HG03280 (cell line): Measurements from ENCODE around the gene GABRB1.

Experiments
- ATAC-seq: cut with Tn5 transposase; IDR thresholded peaks from one replicate; pipeline ENCODE4 v1.9.1; 2021; ENCODE audit warnings: mild to moderate bottlenecking, moderate library complexity; ENCODE audit not compliant: unreplicated experiment

The GABRB1 gene

DNA sequence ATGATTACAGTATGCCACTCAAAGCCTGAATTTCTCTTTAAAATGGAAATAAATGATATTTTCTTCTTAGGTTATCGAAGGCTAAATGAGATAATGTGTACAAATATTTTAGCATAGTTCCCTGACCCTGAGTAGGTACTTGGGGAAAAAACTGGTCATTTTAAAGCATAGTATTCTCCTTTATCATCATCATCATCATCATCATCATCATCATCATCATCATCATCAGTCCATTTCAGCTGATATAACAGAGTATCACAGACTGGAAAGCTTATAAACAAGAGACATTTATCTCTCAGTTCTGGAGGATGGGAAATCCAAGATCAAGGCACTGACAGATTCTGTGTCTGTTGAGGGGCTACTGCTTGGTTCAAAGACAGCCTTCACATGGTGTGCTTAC is 13.9 kb downstream of the GABRB1 start:
- ATAC-seq: no peak

DNA sequence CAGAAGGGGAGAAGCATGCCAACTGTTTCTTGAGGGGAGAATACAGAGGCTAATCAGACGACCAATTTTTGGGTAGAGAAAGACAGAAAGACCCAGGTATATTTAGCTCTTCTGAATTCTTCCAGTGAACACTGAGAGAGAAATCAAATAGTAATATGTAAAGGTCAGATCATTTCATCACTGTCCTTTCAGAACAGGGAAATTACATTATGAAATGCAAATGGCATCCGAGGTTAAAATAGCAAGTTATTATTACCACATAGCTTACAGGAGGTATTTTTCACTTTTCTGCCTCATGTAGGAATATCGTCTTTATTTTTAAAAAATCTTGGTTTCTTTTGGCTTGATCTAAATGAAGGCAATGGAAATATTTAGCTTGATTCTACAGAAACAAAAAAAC is 18.0 kb downstream of the GABRB1 start:
- no peak for ATAC-seq

DNA sequence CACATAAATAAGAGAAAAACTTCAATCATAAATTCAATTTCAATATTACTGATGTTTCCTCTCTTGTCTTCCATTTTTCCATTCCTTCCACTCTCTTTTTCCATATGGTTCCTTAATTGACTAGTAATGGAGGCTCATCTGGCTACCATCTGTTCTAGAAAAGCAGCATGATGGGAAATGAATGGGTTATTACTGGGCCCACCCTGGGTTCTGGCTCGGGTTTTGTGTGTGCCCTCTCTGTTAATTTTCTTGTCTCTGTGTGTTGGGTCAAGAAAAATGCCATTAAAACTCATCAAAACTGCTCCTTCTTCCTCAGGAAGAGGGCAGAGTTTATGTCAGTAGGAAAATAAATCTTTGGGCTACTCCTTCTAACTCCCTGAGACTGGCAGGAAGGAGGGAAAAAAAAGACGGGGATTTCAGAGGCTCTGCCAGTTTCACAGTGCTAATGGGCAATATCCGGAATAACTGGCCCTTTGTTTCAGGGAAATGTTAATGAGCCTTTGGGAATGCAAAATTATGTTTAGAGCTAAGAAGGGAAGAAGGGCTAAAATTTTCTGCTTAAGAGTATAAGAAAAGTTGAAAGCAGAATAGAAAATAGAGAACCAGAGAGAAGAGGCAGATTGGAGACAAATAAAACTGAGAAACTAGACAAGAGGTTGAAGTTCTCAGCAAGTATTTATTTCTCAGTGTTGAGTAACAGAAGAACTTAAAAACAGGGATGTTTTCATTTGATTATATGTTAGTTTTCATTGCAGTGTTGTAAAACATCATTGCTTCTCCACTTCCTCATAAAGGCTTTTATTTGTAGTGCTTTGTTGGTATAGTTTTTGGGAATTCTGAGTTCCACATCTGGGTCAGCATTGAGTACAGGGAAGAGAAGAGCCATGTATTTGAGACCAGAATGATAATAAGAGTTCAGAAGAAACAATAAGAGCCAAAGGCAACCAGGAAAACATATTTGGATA is 19.7 kb downstream of the GABRB1 start:
- ATAC-seq: no peak

DNA sequence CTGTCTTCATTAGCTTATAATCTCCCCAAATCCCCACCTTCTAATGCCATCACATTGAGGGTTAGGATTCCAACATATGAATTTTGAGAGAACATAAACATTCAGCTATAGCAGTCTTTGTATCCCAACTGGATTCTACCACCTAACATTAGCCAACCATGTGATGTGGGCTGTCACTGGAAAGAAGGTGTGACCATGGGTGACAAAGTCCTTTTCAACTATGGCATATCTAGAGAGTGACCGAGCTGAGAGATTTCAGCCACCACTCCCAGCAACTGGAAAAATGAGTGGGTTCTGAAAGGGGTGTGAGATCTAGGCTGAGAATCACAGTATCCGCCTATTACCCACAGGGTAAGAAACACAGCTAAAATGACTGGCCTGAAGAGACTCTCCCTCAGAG is 22.1 kb downstream of the GABRB1 start:
- no peak for ATAC-seq

DNA sequence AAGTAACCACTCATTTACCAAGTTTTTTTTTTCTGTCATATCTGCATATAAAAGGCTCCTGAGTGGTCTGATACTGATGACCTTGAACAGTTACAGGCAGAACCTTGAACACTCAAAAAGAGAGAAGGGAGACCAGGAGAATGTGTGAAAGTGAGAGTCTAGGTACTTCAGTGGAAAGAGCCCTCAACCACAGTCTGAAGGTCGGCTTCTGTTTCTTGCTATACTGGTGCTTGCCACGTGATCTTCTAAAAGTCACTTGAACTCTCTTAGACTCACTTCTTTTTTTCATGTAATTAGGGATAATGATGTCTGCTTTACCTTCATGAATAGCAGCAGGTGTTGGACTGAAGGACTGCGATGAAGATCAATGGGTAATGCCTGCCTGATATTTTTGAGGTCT is 22.8 kb downstream of the GABRB1 start:
- no peak for ATAC-seq

DNA sequence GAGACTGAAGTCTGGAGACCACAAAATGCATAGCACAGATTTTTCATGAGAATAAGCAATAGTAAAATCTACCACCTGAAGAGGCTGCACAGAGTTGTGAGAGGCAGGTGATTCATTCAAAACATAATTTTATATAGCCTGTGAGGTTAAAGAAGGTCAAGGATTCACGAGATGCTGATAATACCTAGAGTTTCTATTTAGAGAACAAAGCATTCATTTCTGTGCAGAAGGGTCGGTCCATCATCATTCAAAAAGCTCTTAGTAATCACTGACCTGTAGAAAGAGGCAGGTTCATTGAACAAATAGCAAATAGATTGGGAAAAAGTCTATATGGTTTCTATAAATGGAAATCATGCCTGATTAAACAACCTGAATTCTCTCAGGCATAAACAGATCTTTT is 26.6 kb downstream of the GABRB1 start:
- no peak for ATAC-seq

DNA sequence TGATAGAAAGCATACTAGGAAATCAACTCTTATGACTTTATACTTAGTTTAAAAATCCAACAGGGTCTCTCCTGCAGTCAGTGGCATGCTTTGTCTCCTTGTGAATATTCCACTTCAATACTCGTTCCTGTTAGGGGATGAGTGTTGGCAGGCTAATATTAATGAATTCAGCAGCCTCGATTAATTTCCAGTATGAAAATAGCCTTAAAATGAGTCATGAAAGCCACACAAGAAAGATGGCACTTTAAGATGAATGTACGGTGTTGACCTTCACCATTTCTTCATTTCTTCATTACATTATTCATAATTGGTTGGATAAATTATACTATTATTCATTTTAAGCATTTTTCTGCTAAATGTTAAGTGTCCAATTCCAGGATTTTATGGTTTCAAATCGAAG is 29.2 kb downstream of the GABRB1 start:
- ATAC-seq: no peak

DNA sequence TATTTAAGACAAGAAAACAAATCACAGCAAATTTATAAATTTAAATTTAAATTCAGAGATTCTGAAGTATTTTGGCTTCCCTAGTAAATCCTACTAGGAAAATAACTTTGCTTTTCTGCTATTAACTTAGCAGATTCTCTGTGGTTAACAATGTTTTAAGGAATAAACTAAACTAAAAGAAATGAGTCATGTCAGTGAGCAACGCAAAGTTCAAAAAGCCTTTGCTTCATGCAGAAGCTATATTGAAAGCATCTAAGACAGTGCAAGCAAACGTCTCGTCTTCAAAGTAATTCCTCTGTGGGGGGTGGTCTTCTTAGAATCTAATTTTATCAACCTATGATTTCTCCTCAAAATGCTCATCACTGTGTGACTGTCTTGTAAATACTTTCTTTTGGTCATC is 30.1 kb downstream of the GABRB1 start:
- no peak for ATAC-seq

DNA sequence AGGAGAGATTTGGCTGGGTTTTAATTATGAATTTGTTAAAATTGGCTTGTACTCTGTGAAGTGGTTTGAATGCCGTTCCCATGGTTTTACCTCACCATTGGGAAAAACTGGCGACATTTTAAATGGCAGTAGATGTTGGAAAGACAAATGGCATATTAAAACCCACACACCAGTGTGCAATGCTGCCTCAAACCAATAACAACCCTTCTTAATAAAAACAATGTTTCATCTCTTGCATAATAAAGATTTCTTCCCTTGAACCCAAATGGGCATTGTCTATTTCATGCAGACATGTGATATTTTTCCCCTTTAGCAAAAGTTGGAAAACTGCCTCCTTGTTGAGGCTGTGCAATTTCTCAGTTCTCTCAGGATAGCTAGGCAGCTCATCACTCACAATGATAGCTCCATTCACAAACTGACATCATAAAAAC is 33.7 kb downstream of the GABRB1 start:
- ATAC-seq: no peak

DNA sequence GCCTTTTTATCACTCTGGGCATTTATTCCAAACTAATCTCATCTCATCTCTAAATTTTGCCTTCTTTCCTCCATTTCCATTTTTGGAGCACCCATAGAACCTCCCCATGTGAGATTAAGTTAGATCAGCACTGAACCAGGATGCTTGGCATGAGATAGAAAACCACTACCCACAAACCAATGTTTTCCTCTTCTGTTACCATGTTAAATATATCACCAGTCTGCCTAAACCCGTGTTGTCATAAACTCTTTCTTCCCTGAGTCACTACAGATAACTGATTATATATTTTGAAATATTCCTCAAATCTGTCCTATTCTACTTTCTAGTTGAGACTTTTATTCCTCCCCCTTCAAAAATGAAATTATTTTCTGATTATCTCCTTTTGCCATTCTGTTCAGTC is 37.6 kb downstream of the GABRB1 start:
- ATAC-seq: no peak

DNA sequence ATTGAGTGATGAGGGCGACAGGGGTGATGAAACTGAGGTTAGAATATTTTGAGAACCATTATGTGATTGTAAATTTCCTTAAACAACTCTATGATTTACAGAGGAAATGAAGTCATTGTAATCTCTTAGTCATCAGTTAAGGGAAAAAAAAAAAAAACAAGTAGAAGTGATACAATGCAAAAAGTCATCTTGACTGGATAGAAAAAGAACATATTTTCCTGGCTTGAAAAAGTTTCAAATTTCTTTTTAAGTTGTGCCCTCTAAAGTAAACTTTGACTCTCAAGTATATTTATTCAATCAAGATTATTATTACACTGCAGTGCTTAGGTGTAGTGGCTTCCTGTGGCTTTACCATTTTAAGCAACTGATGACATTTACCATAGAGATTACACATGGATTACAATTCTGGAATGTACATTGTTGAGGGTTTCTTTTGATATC is 40.6 kb downstream of the GABRB1 start:
- no peak for ATAC-seq

DNA sequence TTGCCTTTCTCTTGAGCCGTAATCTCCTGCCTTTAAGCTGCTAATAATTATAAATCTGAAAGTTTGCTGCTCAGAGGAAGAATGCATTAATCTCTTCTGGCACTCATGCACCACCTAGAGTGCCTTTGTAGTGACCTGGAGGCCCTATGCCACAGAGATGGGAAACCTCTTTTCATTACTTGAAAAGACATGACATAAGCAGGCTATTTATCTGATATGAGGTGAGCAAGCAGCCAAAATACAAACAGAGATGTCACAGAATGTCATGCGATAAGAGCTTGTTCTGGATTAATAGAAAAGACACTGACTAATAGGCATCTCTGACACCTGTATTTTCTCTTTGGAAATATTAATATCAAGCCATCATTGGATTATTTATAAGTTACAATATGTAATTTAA is 42.3 kb downstream of the GABRB1 start:
- no peak for ATAC-seq

DNA sequence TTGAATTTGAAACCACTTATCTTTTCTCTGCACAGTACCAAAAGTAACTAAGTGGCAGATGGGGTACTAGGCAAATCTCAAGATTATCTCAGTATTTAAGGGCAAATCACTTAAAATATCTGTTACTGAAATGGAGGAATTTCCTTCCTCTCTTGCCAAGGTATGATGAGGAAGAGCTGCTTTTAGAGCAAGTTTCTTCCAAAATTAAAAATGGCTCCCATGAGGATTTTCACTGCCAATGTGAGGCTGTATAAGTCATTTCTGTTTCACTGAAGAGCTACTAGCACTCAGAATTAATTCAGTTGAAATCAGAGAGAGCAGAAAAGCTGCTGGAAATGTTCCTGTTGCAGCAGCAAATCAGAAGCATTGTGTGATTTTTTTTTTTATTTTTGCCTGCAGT is 43.4 kb downstream of the GABRB1 start:
- ATAC-seq: no peak

DNA sequence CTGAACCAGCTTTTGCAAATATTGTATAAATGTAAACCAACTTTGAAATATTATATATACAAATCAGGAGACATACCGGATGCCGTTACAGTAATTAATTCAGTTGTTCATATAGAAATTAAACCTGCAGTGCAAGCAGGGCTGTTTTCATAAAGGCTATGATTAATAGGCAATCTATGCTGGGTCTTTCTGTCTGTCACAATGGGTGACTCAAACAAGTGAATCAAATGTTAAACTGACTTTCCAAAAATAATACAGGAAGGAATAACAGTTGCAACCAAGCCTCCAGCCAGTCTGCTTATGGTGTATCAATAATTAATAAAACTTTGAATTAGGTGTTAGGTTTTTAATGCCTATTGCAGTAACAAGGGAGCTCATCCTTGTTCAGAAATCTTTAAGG is 43.9 kb downstream of the GABRB1 start:
- no peak for ATAC-seq

DNA sequence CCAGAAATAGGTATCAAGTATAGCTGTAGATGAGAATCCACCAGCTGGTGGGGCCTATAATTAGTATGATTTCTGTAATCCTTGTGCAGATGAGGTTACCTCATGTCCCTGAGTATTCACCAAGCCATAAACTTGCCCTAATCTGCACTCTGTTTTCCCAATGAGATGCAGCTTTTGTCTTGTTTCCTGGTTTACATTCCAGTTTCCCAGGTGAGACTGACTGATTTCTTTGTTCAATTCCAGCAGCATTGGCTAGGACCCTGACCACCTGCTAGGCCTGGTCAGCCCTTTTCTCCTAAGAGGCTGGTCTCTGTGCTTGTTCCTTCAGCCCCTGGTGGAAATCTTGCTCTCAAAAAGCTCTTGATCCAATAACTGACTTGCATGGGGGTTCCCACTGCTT is 44.6 kb downstream of the GABRB1 start:
- no peak for ATAC-seq

DNA sequence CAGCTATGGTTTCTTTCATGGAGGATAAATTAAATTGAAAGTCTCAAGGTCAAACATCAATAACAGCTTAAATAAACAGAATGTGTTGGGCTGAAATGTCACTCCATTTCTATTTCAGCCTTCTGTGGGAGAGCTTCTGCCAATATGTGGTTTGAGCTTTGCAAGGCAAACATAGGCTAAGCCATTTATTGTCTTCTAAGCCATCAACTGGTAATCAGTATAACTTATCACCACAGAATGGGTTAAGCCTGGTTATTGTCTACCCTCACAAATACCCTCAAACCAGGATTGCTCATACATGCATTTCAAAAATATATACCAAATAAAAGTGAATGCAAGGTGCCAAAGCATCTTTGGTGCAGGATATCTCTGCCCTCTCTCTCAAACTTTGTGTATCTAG is 52.7 kb downstream of the GABRB1 start:
- no peak for ATAC-seq

DNA sequence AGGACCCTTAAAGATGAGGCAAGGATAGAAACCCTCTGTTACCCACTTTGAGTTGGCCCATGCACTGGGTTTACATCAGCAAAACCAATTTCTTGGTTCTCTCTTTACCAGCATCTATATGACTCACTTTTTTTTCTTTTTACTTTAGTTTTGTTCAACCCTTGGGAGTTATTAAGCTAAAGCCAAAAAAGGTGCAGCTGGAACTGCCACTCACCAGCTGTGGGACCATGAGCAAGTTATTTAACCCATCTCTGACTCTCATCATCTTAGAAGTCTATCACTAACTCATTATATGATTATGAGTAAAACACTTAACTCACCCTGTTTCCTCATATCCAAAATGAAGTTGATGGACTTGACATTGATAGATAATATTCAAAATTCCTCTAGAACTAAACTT is 53.4 kb downstream of the GABRB1 start:
- ATAC-seq: no peak

DNA sequence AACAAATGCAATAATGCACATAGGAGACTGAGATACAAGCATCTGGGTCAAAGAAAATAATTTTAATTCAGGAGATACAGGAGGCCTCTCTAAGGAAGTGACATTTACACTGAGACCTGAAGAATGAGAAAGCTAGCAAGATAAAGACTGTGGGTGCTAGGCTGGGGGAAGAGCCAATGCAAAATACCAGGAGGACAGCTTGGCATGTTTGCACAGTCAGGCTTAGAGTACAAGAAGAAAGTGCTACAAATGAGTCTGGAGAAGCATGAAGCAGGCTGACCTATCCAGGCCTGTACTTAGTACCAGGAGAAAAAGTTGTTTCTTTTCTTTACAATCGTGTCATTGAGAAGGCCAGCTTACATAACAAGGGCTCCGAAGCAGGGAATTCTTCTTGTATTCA is 56.9 kb downstream of the GABRB1 start:
- no peak for ATAC-seq

DNA sequence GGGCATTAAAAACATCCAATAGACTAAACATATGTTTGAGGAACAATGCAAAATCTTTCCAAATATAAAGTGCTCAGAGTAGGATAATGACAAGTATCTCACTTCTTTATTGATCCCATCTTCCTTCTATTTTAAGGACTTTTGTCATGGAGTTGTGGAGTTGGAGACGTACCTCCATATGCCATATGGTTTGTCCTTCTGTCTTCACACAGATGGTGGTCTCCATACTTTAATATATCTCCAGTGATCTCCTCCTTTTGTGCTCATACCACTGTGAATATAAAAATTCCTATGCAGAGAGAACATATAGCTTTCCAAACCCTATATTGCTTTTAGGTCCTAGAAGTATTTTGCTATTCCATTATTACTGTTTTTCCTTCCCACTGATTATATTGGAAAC is 64.5 kb downstream of the GABRB1 start:
- no peak for ATAC-seq

DNA sequence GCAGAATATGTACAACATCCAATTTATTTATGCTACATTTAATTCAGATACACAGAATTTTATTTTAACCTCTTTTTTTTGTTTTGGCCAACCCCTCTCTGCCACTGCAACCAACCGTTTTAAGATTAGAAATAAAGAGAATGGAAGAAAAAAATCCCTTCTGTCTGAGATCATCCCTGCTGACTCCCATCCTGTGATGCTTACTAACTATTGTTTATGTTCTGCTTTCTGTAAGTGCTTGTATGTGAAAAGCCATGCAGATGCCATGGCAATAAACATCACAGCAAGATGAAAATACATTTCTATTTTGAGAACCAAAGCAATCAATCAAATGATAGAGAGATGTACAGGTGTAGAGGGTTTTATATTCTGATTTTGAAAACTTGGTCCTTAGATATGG is 70.1 kb downstream of the GABRB1 start:
- ATAC-seq: no peak

DNA sequence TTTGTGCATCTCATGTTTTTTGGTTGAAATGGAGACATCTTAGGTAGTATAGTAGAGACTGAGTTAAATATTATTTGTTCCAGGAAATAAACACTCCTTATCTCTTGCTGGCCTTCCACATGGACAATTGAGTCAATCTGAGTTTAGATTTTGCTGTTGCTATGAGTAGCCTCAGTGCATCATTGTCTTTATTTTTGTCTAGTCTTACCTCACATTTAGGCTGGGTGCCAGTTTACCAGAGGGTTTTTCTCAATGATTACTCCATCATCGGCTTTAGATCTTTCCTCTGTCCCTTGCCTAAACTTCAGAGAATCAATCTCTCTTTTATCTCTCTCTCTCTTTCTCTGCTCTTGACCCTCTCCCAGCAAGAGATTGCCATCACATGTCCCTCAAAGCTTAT is 73.6 kb downstream of the GABRB1 start:
- no peak for ATAC-seq

DNA sequence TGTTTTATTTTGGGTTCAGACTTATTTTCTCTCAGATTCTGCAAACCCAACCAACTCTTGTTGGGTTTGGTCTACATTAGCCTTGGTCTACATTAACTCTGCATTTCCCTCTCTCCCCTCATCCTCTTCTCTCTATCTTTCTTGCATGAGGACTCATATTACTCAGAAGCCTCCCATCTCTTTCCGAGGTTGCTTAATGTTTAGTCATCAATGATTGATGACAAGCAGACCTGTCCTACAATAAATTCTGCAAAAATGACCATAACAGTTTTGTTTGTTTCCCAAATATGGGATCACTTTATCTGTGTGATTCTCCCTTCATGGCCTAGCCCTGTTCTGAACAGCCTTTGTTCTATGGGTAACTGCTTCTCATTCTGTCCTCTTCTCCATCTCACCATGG is 75.2 kb downstream of the GABRB1 start:
- no peak for ATAC-seq

DNA sequence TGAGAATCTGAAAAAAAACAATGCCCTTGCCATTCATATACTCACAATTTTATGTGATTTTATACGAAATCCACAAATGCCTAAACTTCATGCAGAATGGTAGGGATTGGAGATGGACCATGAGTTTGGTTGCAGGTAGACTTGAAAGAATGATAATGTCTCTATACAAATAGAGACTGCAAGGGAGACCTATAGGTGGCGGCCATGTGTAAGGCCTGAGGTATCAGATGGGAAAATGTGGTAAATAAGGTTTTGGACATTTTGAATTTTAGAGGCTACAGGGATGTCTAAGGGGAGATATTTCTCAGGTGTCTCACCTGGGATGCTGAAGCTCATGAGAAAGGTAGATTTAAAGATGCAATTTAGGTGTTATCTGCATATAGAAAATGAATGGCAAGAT is 78.0 kb downstream of the GABRB1 start:
- no peak for ATAC-seq
